Liver (tissue), 3 donors: ENCODE results near the gene LCA5L.

Experiments
- EGR1 ChIP-seq, 2 donors: IDR thresholded peaks; 2 replicates each; pipeline ENCODE4 v1.6.1; 2016 to 2018; ENCODE audit warnings: antibody characterized with exemption in 2 of 2, low read depth in 2 of 2
- JUND ChIP-seq, 2 donors: IDR thresholded peaks; 2 replicates each; pipeline ENCODE4 v1.6.1; 2016; ENCODE audit warnings: antibody characterized with exemption in 2 of 2
- SP1 ChIP-seq: IDR thresholded peaks from 2 replicates; pipeline ENCODE4 v1.6.1; 2018; ENCODE audit warnings: antibody characterized with exemption, mild to moderate bottlenecking
- TAF1 ChIP-seq: conservative IDR thresholded peaks from 2 replicates; pipeline ENCODE4 v1.6.1; 2016; ENCODE audit warnings: antibody characterized with exemption, mild to moderate bottlenecking
- YY1 ChIP-seq: IDR thresholded peaks from 2 replicates; pipeline ENCODE4 v1.6.1; 2016; ENCODE audit warnings: antibody characterized with exemption, mild to moderate bottlenecking
- TF ChIP-seq, protein P1 (sequence below): fragments of 150-350 bp; IDR thresholded peaks from 2 replicates; pipeline ENCODE4 v1.5.1; 2017; ENCODE audit warnings: improper control_type of control experiment, low read depth, low read length; ENCODE audit not compliant: missing input control
- TF ChIP-seq, protein P2 (sequence below): IDR thresholded peaks from 2 replicates; pipeline ENCODE4 v1.6.1; 2016; ENCODE audit warnings: antibody characterized with exemption
- donor health status: healthy.
- donor health status: healthy.

DNA sequence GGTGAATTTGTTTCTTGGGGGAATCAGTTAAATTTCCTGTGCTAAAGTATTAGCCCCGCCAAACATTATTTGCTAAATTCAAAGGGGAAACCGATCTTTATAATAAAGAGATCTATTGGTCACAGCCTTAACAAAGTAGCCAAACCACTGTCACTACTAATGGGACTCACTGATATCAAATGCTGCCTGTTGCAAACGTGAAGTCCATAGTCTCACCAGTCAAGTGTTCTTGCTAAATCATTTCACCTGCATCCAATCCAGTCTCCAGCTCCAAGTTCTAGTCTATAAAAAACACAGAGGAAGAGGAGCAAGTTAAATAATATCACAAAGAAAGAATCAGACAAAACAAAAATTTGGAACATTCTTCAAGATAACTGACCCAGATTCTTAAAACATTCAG, 36.3 kb upstream of the LCA5L start:
- TF ChIP-seq, protein P1, sequence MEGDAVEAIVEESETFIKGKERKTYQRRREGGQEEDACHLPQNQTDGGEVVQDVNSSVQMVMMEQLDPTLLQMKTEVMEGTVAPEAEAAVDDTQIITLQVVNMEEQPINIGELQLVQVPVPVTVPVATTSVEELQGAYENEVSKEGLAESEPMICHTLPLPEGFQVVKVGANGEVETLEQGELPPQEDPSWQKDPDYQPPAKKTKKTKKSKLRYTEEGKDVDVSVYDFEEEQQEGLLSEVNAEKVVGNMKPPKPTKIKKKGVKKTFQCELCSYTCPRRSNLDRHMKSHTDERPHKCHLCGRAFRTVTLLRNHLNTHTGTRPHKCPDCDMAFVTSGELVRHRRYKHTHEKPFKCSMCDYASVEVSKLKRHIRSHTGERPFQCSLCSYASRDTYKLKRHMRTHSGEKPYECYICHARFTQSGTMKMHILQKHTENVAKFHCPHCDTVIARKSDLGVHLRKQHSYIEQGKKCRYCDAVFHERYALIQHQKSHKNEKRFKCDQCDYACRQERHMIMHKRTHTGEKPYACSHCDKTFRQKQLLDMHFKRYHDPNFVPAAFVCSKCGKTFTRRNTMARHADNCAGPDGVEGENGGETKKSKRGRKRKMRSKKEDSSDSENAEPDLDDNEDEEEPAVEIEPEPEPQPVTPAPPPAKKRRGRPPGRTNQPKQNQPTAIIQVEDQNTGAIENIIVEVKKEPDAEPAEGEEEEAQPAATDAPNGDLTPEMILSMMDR: no peak
- TF ChIP-seq JUND (IDR thresholded peaks at IDR 0.05): no peak
- TF ChIP-seq, protein P2, sequence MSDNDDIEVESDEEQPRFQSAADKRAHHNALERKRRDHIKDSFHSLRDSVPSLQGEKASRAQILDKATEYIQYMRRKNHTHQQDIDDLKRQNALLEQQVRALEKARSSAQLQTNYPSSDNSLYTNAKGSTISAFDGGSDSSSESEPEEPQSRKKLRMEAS: no peak
- no peak for TF ChIP-seq SP1
- no peak for TF ChIP-seq TAF1
- no peak for TF ChIP-seq EGR1 (IDR thresholded peaks at IDR 0.05; ENCODE audit: low read depth in 2 of 2)
- TF ChIP-seq YY1: no peak
